Medulla oblongata (tissue), 1 donor: ENCODE measurements around the gene LRP1.
A peak's percentile ranks its signal among the peaks of the same experiment; 100 is the strongest.

Experiments
- DNase-seq: peaks from one replicate; pipeline ENCODE4 v3.0.0-alpha.2; 2015; ENCODE audit errors: extremely low spot score

LRP1 gene

GRCh38 chr12:57094208-57095160 lies 33.8 kb upstream of the LRP1 start:
- no peak for DNase-seq

GRCh38 chr12:57095440-57095839 lies 32.8 kb upstream of the LRP1 start:
- DNase-seq, result no peak

DNA sequence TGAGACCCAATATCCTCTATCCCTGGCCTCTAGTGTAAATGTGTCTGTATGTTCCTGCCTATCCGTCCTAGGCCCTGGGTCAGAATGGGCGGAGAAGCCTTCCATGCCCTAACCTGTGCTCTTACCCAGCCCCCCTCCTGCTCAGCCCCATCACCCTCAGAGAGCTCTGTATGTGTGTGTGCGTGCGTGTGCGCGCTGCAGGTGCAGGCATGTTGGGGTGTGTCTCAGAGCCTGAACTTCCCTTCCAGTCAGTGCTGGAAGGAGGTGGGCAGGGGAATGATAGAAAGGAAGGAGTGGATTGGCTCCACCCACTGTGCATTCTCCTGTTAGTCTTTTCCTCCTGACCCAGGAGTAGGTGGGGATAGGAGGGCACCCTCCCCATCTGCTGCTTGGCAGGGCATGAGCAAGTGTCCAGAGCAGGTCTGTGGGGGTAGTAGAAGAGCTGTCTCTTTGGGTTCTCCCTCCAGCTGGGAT lies 32.1 kb upstream of the LRP1 start:
- no peak for DNase-seq

DNA sequence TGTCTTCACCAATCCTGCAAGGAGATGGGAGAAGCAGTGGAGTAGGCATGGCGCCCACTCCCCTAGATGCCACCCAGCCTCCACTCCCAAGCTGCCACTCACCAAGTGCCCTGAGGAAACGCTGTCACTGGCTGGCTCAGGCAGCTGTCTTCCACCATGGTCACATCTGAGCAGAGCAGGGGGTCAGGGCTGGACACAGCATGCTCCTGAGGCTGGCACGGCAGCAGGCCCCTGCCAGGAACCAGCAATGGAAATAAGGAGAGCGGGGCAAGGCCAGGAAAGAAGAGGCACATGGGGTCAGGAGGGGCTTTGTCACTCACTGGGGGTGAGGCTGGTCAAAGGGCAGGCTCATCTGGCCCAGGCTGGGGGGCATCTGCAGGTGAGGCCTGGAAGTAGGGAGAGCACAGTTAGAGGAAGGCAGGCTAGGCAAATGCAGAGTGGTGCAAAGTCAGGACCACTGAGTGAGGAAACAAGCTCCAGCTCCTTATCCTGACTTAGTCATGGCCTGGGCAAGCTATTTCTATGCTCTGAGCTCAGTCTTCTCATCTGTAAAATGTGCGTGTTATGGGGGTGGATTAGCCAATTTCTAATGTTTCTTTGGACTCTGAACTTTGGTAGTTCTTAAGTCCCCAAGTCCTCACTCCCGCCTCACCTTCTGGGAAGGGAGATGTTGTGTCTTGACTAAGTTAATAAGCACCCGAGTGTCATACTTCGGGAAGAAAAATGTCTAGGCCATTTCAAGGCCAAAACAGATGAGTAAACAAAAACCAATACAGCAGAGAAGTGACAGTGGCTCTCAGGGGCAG lies 31.3 kb upstream of the LRP1 start:
- DNase-seq, result no peak

- no peak for DNase-seq
These were observed 30.8 kb upstream of the LRP1 start for GRCh38 chr12:57097554-57097835.

- DNase-seq, result no peak
These were observed 29.7 kb upstream of the LRP1 start for GRCh38 chr12:57098546-57098945.

GRCh38 chr12:57099047-57099714 lies 29.1 kb upstream of the LRP1 start:
- no peak for DNase-seq

GRCh38 chr12:57099766-57100165 lies 28.5 kb upstream of the LRP1 start:
- DNase-seq, result no peak

DNA sequence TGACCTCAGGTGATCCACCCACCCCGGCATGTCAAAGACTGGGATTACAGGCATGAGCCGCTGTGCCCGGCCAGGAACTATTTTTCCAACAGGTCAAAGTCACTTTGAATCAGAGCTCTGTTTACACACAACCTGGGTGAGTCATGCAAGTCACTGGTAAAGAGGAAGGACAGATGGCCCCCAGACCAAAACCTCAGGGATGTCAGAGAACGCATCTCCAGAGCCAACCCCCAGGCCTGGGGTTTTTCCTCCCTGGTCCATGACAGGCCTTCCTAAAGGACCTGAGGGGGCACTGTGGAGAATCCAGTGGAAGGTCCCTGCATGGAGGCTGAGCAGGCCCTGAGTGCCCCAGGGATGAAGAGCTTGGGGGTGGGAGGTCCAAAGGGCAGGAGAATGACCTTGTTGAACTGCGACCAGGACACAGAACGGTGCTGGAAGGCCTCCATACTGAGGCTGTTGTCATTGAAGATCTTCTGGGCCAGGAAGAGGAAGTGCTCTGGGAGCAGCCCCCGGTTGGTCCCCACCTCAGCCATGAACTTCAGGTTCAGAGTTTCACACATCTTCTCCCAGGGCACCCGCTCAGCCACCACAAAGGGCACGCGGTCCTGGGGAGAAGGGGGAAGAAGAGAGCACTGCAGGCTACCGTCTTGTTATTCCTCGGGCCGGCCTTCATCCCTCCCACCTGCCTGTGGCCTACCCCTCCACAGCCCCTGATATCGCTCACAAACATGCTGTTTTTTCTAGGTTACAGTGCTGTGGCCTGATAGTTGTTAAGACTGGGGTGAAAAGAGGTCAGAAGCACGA lies 26.2 kb upstream of the LRP1 start:
- DNase-seq, result no peak

DNA sequence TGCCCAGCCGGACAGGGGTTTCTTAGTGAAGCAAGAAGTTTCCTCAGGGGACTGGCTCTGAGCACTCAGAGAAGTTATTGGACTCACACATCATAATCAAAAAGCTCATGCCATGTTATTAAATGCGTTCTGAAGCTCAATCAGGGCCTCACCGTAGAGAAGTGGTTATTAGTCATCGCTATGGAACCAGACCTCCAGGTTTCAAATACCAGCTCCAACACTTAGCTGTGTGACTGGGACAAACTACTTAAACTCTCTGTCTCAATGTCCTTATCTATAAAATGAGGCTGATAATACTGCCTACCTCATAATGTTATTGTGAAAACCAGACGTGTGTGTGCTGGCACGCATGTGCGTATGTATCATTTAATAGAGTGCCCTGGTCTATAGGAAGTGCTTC lies 24.4 kb upstream of the LRP1 start:
- DNase-seq, result no peak

DNA sequence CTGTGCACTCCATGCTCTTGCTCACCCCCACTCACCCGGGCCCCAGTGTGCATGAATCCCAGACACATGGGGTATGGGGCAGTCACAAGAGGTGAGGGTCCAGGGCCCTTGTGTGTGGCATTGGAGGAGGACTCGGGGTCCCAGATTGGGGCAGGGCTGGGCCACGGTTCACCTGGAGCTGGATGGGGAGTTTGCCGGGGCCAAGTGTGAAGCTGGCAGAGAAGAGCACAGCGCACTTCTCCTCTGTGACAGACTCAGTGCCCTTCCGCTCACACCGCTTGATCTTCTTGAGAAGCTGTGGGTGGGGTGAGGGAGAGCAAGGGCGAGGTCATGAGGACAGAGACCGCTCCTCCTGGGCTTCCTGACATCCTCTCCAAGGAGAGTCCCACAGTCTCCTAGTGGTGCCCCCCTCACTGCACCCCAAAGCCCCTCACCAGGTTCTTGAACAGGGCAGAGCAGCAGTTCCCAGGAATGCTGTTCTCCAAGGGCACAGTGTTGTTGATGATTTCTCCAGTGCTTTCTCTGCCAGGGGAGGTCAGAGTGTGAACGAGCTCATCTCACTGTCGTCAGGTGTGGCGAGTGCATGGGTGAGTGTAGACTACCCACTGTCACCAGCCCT lies 23.9 kb upstream of the LRP1 start:
- no peak for DNase-seq

DNA sequence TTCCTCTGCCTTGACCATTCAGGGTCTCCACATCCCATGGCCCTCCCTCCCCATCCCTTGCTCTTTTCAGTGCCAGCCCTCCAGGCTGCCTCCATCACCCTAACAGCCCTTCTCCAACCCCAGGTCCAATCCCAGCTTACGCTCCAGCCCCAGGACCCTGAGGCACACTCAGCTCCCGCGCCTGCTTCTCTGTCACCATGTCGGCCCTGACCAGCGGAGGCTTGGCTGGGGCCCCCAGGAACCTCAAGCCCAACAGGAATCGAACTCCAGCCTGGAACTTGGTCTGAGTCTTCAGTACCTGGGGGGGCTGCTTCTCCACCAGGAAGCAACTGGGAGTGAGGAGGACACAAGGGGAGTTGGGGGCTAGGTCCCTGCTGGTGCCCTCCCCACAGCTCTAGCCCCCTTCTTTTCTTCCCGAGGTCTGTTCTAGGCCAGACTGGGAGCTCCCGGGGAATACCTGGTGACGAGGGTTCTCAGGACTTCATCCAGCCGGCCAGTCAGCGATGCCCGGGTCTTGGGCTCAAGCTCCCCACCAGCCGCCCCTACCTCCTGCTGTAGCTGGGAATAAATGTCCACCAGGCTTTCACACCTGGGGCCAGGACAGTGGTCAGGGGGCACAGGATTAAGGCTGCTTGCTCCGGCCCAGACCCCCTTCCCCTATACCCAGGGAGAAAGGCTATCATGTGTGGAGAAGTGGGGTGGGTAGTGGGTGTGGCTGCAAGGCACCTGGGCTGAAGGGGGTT lies 23.1 kb upstream of the LRP1 start:
- DNase-seq, result no peak

- no peak for DNase-seq
These were observed 22.1 kb upstream of the LRP1 start for GRCh38 chr12:57106021-57106708.

GRCh38 chr12:57107456-57108155 lies 20.7 kb upstream of the LRP1 start:
- DNase-seq, result no peak

DNA sequence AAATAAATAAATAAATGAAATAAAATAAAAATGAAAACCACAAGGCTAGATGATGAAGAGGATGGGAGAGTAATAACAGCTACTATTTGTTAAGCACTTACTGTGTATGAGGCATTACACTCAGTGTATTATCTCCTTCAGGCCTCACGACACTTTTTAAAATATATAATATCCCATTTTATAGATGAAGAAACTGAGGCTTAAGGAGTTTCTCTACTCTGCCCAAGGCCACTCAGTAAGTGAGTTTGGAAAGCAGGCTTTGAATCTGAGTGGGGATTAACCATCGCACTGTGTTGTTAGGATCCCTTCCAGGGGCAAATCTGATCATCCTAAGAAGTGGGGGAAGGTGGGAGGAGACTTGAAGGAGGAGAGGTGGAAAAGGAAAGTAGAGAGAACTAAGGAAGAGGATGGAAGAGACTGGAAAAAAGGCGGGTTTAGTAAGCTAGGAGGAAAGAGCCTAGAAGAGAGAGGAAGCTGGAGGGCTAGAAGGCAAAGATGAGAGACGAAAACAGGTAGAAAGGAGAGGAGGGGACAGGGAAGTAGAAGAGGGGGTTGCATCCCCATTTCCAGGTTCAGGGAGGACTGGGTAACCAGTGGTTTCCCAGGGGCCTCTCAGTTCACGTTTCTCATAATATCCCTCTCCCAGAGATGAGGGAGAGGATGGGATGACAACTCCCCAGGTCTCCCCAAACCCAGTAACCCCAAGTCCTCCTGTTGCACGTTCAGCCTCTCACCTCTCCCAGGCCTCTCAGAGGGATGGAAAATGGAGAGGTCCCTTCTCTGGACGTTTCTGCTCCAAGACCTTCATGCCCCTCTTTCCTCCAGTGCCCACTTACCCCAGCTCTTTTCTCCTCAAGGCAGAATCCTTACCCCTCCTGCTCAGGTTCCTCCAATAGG lies 18.8 kb upstream of the LRP1 start:
- DNase-seq, result no peak

GRCh38 chr12:57110104-57111030 lies 17.9 kb upstream of the LRP1 start:
- DNase-seq, result peak; percentile 38
